Astrocyte (in vitro differentiated cells and primary cell): ENCODE data around the gene TFDP2. TPM values are rescaled to one million over a fixed set of nuclear protein-coding genes. Genes with fewer than 3 reads are reported as not detected.

Experiments
- DNase-seq: peaks from one replicate; pipeline ENCODE4 v3.0.0-alpha.2; 2010; ENCODE audit warnings: low read depth
- FAIRE-seq: peaks from 2 replicates; lab custom pipeline; 2011; peaks lifted over from hg19 to GRCh38; lab: Jason Lieb, UNC
- H2AFZ ChIP-seq: 2 replicates; pipeline ENCODE4 v1.6.0; 2012; ENCODE audit warnings: low read depth, low read length, inconsistent platforms
- H3K27ac ChIP-seq: 2 replicates; pipeline ENCODE4 v1.5.1; 2011; ENCODE audit warnings: low read depth, low read length, inconsistent platforms
- H3K27me3 ChIP-seq: 2 replicates; pipeline ENCODE4 v1.6.0; 2011; ENCODE audit warnings: low read length, inconsistent platforms; ENCODE audit not compliant: insufficient read depth
- H3K36me3 ChIP-seq: 2 replicates; pipeline ENCODE4 v1.5.1; 2011; ENCODE audit warnings: low read length, inconsistent platforms; ENCODE audit not compliant: insufficient read depth
- H3K4me1 ChIP-seq: 2 replicates; pipeline ENCODE4 v1.5.1; 2011; ENCODE audit warnings: low read length, inconsistent platforms; ENCODE audit not compliant: insufficient read depth
- H3K4me2 ChIP-seq: 2 replicates; pipeline ENCODE4 v1.6.0; 2012; ENCODE audit warnings: low read length, inconsistent platforms
- H3K4me3 ChIP-seq: 2 replicates; pipeline ENCODE4 v1.5.1; 2011; ENCODE audit warnings: low read depth, mild to moderate bottlenecking, low read length, inconsistent platforms; ENCODE audit not compliant: insufficient read depth
- H3K79me2 ChIP-seq: 2 replicates; pipeline ENCODE4 v1.6.0; 2012; ENCODE audit warnings: mild to moderate bottlenecking, low read length, inconsistent platforms; ENCODE audit not compliant: insufficient read depth
- H3K9ac ChIP-seq: 2 replicates; pipeline ENCODE4 v1.6.0; 2012; ENCODE audit warnings: mild to moderate bottlenecking, low read length, inconsistent platforms
- H3K9me3 ChIP-seq: 2 replicates; pipeline ENCODE4 v1.5.1; 2012; ENCODE audit warnings: low read depth, mild to moderate bottlenecking, low read length, inconsistent platforms; ENCODE audit not compliant: insufficient read depth
- H4K20me1 ChIP-seq: 2 replicates; pipeline ENCODE4 v1.6.0; 2012; ENCODE audit warnings: low read length, inconsistent platforms; ENCODE audit not compliant: insufficient read depth
- H3K27ac Mint-ChIP-seq: one replicate; pipeline ENCODE4 v1.8.0; 2021; ENCODE audit warnings: mild to moderate bottlenecking, mixed read lengths; ENCODE audit not compliant: unreplicated experiment
- H3K27me3 Mint-ChIP-seq: one replicate; pipeline ENCODE4 v1.8.0; 2021; ENCODE audit warnings: low read depth, mixed read lengths; ENCODE audit not compliant: unreplicated experiment
- H3K36me3 Mint-ChIP-seq: one replicate; pipeline ENCODE4 v1.8.0; 2021; ENCODE audit warnings: low read depth, mixed read lengths; ENCODE audit not compliant: unreplicated experiment
- H3K4me1 Mint-ChIP-seq: one replicate; pipeline ENCODE4 v1.8.0; 2021; ENCODE audit warnings: low read depth, mixed read lengths; ENCODE audit not compliant: unreplicated experiment
- H3K4me3 Mint-ChIP-seq: one replicate; pipeline ENCODE4 v1.8.0; 2021; ENCODE audit warnings: mild to moderate bottlenecking, moderate library complexity, mixed read lengths; ENCODE audit not compliant: unreplicated experiment
- H3K9me3 Mint-ChIP-seq: one replicate; pipeline ENCODE4 v1.8.0; 2021; ENCODE audit warnings: mild to moderate bottlenecking, mixed read lengths; ENCODE audit not compliant: unreplicated experiment
- CTCF ChIP-seq: IDR thresholded peaks from 2 replicates; pipeline ENCODE4 v1.5.1; 2011; ENCODE audit warnings: low read depth, mild to moderate bottlenecking, inconsistent platforms, low read length, moderate library complexity; ENCODE audit not compliant: insufficient read depth
- EZH2 ChIP-seq: IDR thresholded peaks from 2 replicates; pipeline ENCODE4 v1.6.1; 2012; ENCODE audit warnings: mild to moderate bottlenecking, low read length, inconsistent platforms; ENCODE audit not compliant: insufficient read depth
- total RNA-seq: library from RNA; stranded (reverse); gene quantifications from 2 replicates; pipeline ENCODE4 v1.2.1, GENCODE V29; 2021

TFDP2 gene
- total RNA-seq, 1 donor from 2014 or later = 51.0 TPM

GRCh38 chr3:142027735-142028134 lies 121.6 kb downstream of the TFDP2 start:
- TF ChIP-seq CTCF (no peak), EZH2 (no peak)
- no peaks in the 10 kb centered on the region for H3K27me3 Mint-ChIP-seq
- Histone ChIP-seq H2AFZ (no peak overlapping the region), H3K79me2 (peaks cover 19% of the 10 kb centered on the region), H3K4me3 (peak overlapping the region; percentile 73), H3K9ac (peak overlapping the region; percentile 72), H3K27ac (peak overlapping the region; percentile 33), H3K27me3 (no peaks in the 10 kb centered on the region), H3K9me3 (no peaks in the 10 kb centered on the region), H3K4me1 (no peaks in the 10 kb centered on the region), H4K20me1 (no peaks in the 10 kb centered on the region), H3K4me2 (peak overlapping the region; percentile 82), H3K36me3 (no peaks in the 10 kb centered on the region)
- peaks cover 5% of the 10 kb centered on the region for H3K4me1 Mint-ChIP-seq
- no peaks in the 10 kb centered on the region for H3K36me3 Mint-ChIP-seq
- FAIRE-seq (no peak), DNase-seq (peak; percentile 36)
- peak overlapping the region; percentile 90 for H3K4me3 Mint-ChIP-seq
- H3K27ac Mint-ChIP-seq = peak overlapping the region; percentile 75
- no peaks in the 10 kb centered on the region for H3K9me3 Mint-ChIP-seq

GRCh38 chr3:142027300-142027699 lies 122.0 kb downstream of the TFDP2 start:
- Histone ChIP-seq H3K4me2 (peak overlapping the region; percentile 82), H3K27ac (peak overlapping the region; percentile 33), H3K4me1 (no peaks in the 10 kb centered on the region), H3K36me3 (no peaks in the 10 kb centered on the region), H3K27me3 (no peaks in the 10 kb centered on the region), H2AFZ (no peak overlapping the region), H3K9ac (peak overlapping the region; percentile 72), H4K20me1 (no peaks in the 10 kb centered on the region), H3K4me3 (peak overlapping the region; percentile 73), H3K79me2 (peaks cover 21% of the 10 kb centered on the region), H3K9me3 (no peaks in the 10 kb centered on the region)
- DNase-seq = no peak
- Mint-ChIP-seq H3K36me3 (peaks cover 2% of the 10 kb centered on the region), H3K4me3 (peak overlapping the region; percentile 90), H3K9me3 (no peaks in the 10 kb centered on the region), H3K4me1 (peaks cover 7% of the 10 kb centered on the region), H3K27me3 (no peaks in the 10 kb centered on the region), H3K27ac (peak overlapping the region; percentile 75)
- TF ChIP-seq EZH2 = no peak
- no peak for TF ChIP-seq CTCF
- FAIRE-seq = no peak

GRCh38 chr3:142026333-142026732 lies 123.0 kb downstream of the TFDP2 start:
- H3K36me3 Mint-ChIP-seq = peaks cover 3% of the 10 kb centered on the region

More at GRCh38 chr3:142026333-142026732, 123.0 kb downstream of the TFDP2 start:
- DNase-seq (no peak), FAIRE-seq (no peak)
- Histone ChIP-seq H3K27ac (no peak overlapping the region), H4K20me1 (no peaks in the 10 kb centered on the region), H3K9me3 (no peaks in the 10 kb centered on the region), H3K36me3 (no peaks in the 10 kb centered on the region), H3K27me3 (no peaks in the 10 kb centered on the region), H3K4me2 (peak overlapping the region; percentile 59), H3K79me2 (peaks cover 21% of the 10 kb centered on the region), H3K9ac (peak overlapping the region; percentile 3), H2AFZ (no peak overlapping the region), H3K4me3 (no peak overlapping the region), H3K4me1 (no peaks in the 10 kb centered on the region)
- H3K27me3 Mint-ChIP-seq = no peaks in the 10 kb centered on the region
- TF ChIP-seq CTCF (no peak), EZH2 (no peak)
- H3K4me3 Mint-ChIP-seq = peak overlapping the region; percentile 73
- no peak overlapping the region for H3K27ac Mint-ChIP-seq
- peaks cover 10% of the 10 kb centered on the region for H3K4me1 Mint-ChIP-seq
- no peaks in the 10 kb centered on the region for H3K9me3 Mint-ChIP-seq
